GM12878 (cell line): Measurements from ENCODE around the gene NEUROG2. TPM values are rescaled to one million over a fixed set of nuclear protein-coding genes. Genes with fewer than 3 reads are reported as not detected.
"Not testable (repeated sequence)": the region's sequence is repeated elsewhere in the genome, so short reads cannot be mapped to it uniquely, and the experiment has no call there.

Experiments used
- ATAC-seq: fragments of 200-7000 bp; cut with Tn5 transposase; 3 replicates; pipeline ENCODE4 v1.9.1; 2020; ENCODE audit warnings: mild to moderate bottlenecking, moderate library complexity
- BruUV-seq: library from RNA; stranded (reverse); fragments of 400-500 nt; replicated peaks from 2 replicates; lab custom pipeline; 2021; lab: Mats Ljungman, UMichigan
- CTCF ChIA-PET: fragments of 300-600 bp; sonication (Branson Sonifier 250); formaldehyde crosslinking; extraction: SDS; loops from one replicate; lab custom pipeline; 2021; ENCODE audit warnings: inconsistent platforms; lab: Yijun Ruan, JAX
- POLR2A ChIA-PET: fragments of 350-600 bp; formaldehyde crosslinking; extraction: SDS; loops from one replicate; lab custom pipeline; 2021; ENCODE audit warnings: inconsistent platforms; lab: Charles Lee
- RAD21 ChIA-PET: fragments of 300-600 bp; sonication (Branson Sonifier 250); formaldehyde crosslinking; loops from one replicate; lab custom pipeline; 2023; ENCODE audit warnings: antibody characterized with exemption; ENCODE audit not compliant: unreplicated experiment; lab: Charles Lee
- SMC1A ChIA-PET: fragments of 300-600 bp; sonication (Branson Sonifier 250); formaldehyde crosslinking; loops from one replicate; lab custom pipeline; 2023; ENCODE audit not compliant: unreplicated experiment, uncharacterized antibody; lab: Charles Lee
- DNase-seq: peaks from one replicate; pipeline ENCODE4 v3.0.0-alpha.2; 2011; ENCODE audit warnings: low read depth, low spot score
- FAIRE-seq: peaks from 3 replicates; lab custom pipeline; 2011; peaks lifted over from hg19 to GRCh38; lab: Jason Lieb, UNC
- H2AFZ ChIP-seq: 2 replicates; pipeline ENCODE4 v1.6.0; 2011; ENCODE audit warnings: low read depth, low read length, control low read depth; ENCODE audit not compliant: control insufficient read depth
- H3K27ac ChIP-seq: 2 replicates; pipeline ENCODE4 v1.5.1; 2011; ENCODE audit warnings: control low read depth; ENCODE audit not compliant: control insufficient read depth, insufficient read depth
- H3K27me3 ChIP-seq, 2 experiments: replicated peaks in 1 of 2; 2 replicates each; pipeline versions ENCODE4 v1.6.0 to v1.6.1; 2011; ENCODE audit warnings: low read length in 1 of 2; ENCODE audit not compliant: control insufficient read depth in 2 of 2, insufficient read depth in 2 of 2
- H3K36me3 ChIP-seq, 2 experiments: 2 replicates each; pipeline ENCODE4 v1.5.1; 2011; ENCODE audit warnings: low read length in 1 of 2; ENCODE audit not compliant: control insufficient read depth in 2 of 2, insufficient read depth in 2 of 2
- H3K4me1 ChIP-seq: 2 replicates; pipeline ENCODE4 v1.6.1; 2011; ENCODE audit warnings: mild to moderate bottlenecking, low read length, moderate library complexity, mixed read lengths; ENCODE audit not compliant: control insufficient read depth, insufficient read depth
- H3K4me2 ChIP-seq: 2 replicates; pipeline ENCODE4 v1.6.0; 2011; ENCODE audit warnings: control low read depth; ENCODE audit not compliant: control insufficient read depth, insufficient read depth
- H3K4me3 ChIP-seq: fragments of 200-600 bp; sonication (generic); 2 replicates; pipeline ENCODE4 v1.5.1; 2016
- H3K79me2 ChIP-seq: 2 replicates; pipeline ENCODE4 v1.6.0; 2011; ENCODE audit warnings: low read length; ENCODE audit not compliant: control insufficient read depth, insufficient read depth
- H3K9ac ChIP-seq: 2 replicates; pipeline ENCODE4 v1.8.0; 2011; ENCODE audit warnings: low read length, control low read depth, mixed read lengths; ENCODE audit not compliant: control insufficient read depth, insufficient read depth
- H3K9me3 ChIP-seq: replicated peaks from 3 replicates; pipeline ENCODE4 v1.5.1; 2011; ENCODE audit warnings: mild to moderate bottlenecking, low read length; ENCODE audit not compliant: control insufficient read depth, insufficient read depth
- H4K20me1 ChIP-seq: 2 replicates; pipeline ENCODE4 v1.6.0; 2011; ENCODE audit not compliant: control insufficient read depth, insufficient read depth
- CBX5 ChIP-seq: sonication (generic); IDR thresholded peaks from 2 replicates; pipeline ENCODE4 v1.6.1; 2016; ENCODE audit warnings: low read depth, moderate library complexity, mild to moderate bottlenecking, inconsistent platforms
- CTCF ChIP-seq, 3 experiments: IDR thresholded peaks in 2 of 3; conservative IDR thresholded peaks in 1 of 3; 2 replicates each; pipeline ENCODE4 v1.5.1; 2011; ENCODE audit warnings: low read depth in 3 of 3, low read length in 3 of 3, mild to moderate bottlenecking in 3 of 3, control low read depth in 2 of 3, moderate library complexity in 2 of 3, inconsistent platforms in 1 of 3, mixed read lengths in 1 of 3; ENCODE audit not compliant: control insufficient read depth in 2 of 3, insufficient read depth in 1 of 3; ENCODE audit errors: extremely low read depth in 1 of 3
- FOS ChIP-seq: IDR thresholded peaks from 3 replicates; pipeline ENCODE4 v1.6.1; 2011; ENCODE audit warnings: borderline replicate concordance; ENCODE audit not compliant: insufficient read length; ENCODE audit errors: extremely low read depth
- FOXM1 ChIP-seq: IDR thresholded peaks from 2 replicates; pipeline ENCODE4 v1.6.1; 2012; ENCODE audit warnings: low read depth, mild to moderate bottlenecking, inconsistent platforms, low read length, moderate library complexity
- KAT2A ChIP-seq: conservative IDR thresholded peaks from 2 replicates; pipeline ENCODE4 v1.6.1; 2011; ENCODE audit warnings: low read depth, low read length; ENCODE audit not compliant: control insufficient read depth
- PAX8 ChIP-seq: fragments of 450-650 bp; IDR thresholded peaks from 2 replicates; pipeline ENCODE4 v1.6.1; 2017; ENCODE audit warnings: mild to moderate bottlenecking, moderate library complexity
- REST ChIP-seq: IDR thresholded peaks from 2 replicates; pipeline ENCODE4 v1.6.1; 2012; ENCODE audit warnings: mild to moderate bottlenecking, low read depth, low read length
- RFX5 ChIP-seq: IDR thresholded peaks from 2 replicates; pipeline ENCODE4 v1.6.1; 2011; ENCODE audit warnings: low read depth, low read length, improper control_type of control experiment
- ZNF217 ChIP-seq: fragments of 450-650 bp; IDR thresholded peaks from 2 replicates; pipeline ENCODE4 v1.6.1; 2017; ENCODE audit warnings: antibody characterized with exemption, mild to moderate bottlenecking
- WGBS: methylation state at CpG from one replicate; pipeline ENCODE4 v1.1.6; 2016; ENCODE audit warnings: low lambda C conversion rate; ENCODE audit not compliant: insufficient replicate concordance, insufficient coverage; ENCODE audit errors: missing lambda C conversion rate; 5-methylcytosine and 5-hydroxymethylcytosine counted together
- in situ Hi-C: fragments of 300-500 bp; cut with MboI; formaldehyde crosslinking; loops from 9 replicates; pipeline ENCODE4 v1.14.3; 2018; ENCODE audit warnings: mixed read lengths
- intact Hi-C: fragments of 100-400 bp; cut with micrococcal nuclease; formaldehyde crosslinking; loops from one replicate; pipeline ENCODE4 v1.14.2; 2022; ENCODE audit not compliant: unreplicated experiment
- polyA plus RNA-seq, 11 experiments: library from polyadenylated mRNA; depleted of rRNA in 4 of 11; unstranded in 6 of 11; stranded (reverse) in 5 of 11; fragments of >200 nt; fragmentation: Nextera tagmentation in 4 of 11; fragmentation: Illumina TruSeq in 1 of 11; extraction: Ambion mirVana in 4 of 11; extraction: Trizol in 1 of 11; gene quantifications; 1 replicate in 1 of 11; 2 replicates in 10 of 11; pipeline versions ENCODE4 v1.2.1 to v1.2.3, GENCODE V29; 2011 to 2016; ENCODE audit warnings: inconsistent platforms in 2 of 11, missing spikeins in 2 of 11, low read depth in 1 of 11
- total RNA-seq, 4 experiments: library from RNA; depleted of rRNA in 3 of 4; stranded (reverse); fragments of >200 nt in 3 of 4; fragmentation: Illumina TruSeq in 1 of 4; extraction: Trizol in 1 of 4; gene quantifications; 2 replicates each; pipeline versions ENCODE4 v1.2.1 to v1.2.3, GENCODE V29; 2013 to 2021

Gene NEUROG2
- total and polyA plus RNA-seq, 10 of the 15 experiments (the other 5 are each of a cell fraction or from before 2014, with no cell fraction given): 0.53 to 3.3 (median 1.1) TPM

- intact Hi-C loops: no loop called here
- H3K4me1 ChIP-seq: no peaks in the 10 kb centered on the region
- in situ Hi-C loops: no loop called here
- RAD21 ChIA-PET: no interaction called here
- no TSS peak for BruUV-seq
- H3K27ac ChIP-seq: no peak overlapping the region
- no peak overlapping the region for H3K9ac ChIP-seq
- SMC1A ChIA-PET: no interaction called here
- no peak overlapping the region for H3K4me2 ChIP-seq
- DNase-seq (no peak), ATAC-seq (no peak), FAIRE-seq (no peak)
- H3K27me3 ChIP-seq: no peaks in the 10 kb centered on the region
- no peaks in the 10 kb centered on the region for H3K79me2 ChIP-seq
- H2AFZ ChIP-seq: no peak overlapping the region
- H3K9me3 ChIP-seq: no peaks in the 10 kb centered on the region; the same call in 1 of the 3 replicates
- H3K36me3 ChIP-seq: no peaks in the 10 kb centered on the region
- POLR2A ChIA-PET: no interaction called here
- TF ChIP-seq CTCF (IDR thresholded peaks at IDR 0.05 in 2 of 3, conservative IDR thresholded peaks at IDR 0.05 in 1 of 3; ENCODE audit: control insufficient read depth in 2 of 3, extremely low read depth in 1 of 3, insufficient read depth in 1 of 3, low read depth in 3 of 3, low read length in 3 of 3) (no peak), ZNF217 (no peak), CBX5 (no peak), REST (no peak), FOXM1 (no peak), PAX8 (no peak), RFX5 (no peak), FOS (no peak), KAT2A (no peak)
- H3K4me3 ChIP-seq: no peak overlapping the region
- CTCF ChIA-PET: no interaction called here
- H4K20me1 ChIP-seq: no peaks in the 10 kb centered on the region
- WGBS: 0% methylated on average over 7 of the region's 7 CpGs
These were observed 23.7 kb downstream of the NEUROG2 start for GRCh38 chr4:112492321-112492720.

- ATAC-seq, H3K9me3 ChIP-seq, RAD21 ChIA-PET, H3K79me2 ChIP-seq, H3K4me2 ChIP-seq, POLR2A ChIA-PET, FAIRE-seq, H3K36me3 ChIP-seq, SMC1A ChIA-PET, intact Hi-C loops, H4K20me1 ChIP-seq, H3K4me3 ChIP-seq, H3K27me3 ChIP-seq, H2AFZ ChIP-seq, CTCF ChIA-PET, DNase-seq, H3K9ac ChIP-seq, H3K4me1 ChIP-seq, BruUV-seq, H3K27ac ChIP-seq, in situ Hi-C loops: not testable (repeated sequence)
- WGBS: 38% methylated on average over 3 of the region's 3 CpGs
These were observed 25.2 kb downstream of the NEUROG2 start for GRCh38 chr4:112490808-112491207.
